Testis (tissue), 3 donors: ENCODE results near the gene MID1. TPM values are rescaled to one million over a fixed set of nuclear protein-coding genes. Genes with fewer than 3 reads are reported as not detected.

Experiments
- DNase-seq: peaks from one replicate; pipeline ENCODE4 v3.0.0-alpha.2; 2019
- H3K27ac ChIP-seq, 2 donors: fragments of 200-600 bp; sonication (generic); one replicate each; pipeline ENCODE4 v1.5.1; 2019
- H3K27me3 ChIP-seq: fragments of 200-600 bp; sonication (generic); one replicate; pipeline ENCODE4 v1.5.1; 2019
- H3K36me3 ChIP-seq: fragments of 200-600 bp; sonication (generic); one replicate; pipeline ENCODE4 v1.5.1; 2017; ENCODE audit warnings: low read depth; ENCODE audit errors: missing control alignments
- H3K4me1 ChIP-seq: fragments of 200-600 bp; sonication (generic); one replicate; pipeline ENCODE4 v1.5.1; 2019
- H3K4me3 ChIP-seq, 2 donors: fragments of 200-600 bp; sonication (generic); one replicate each; pipeline ENCODE4 v1.5.1; 2017 to 2019
- H3K9me3 ChIP-seq: fragments of 200-600 bp; sonication (generic); one replicate; pipeline ENCODE4 v1.5.1; 2017
- POLR2A ChIP-seq: fragments of 450-650 bp; IDR thresholded peaks from one replicate; pipeline ENCODE4 v1.6.1; 2017; ENCODE audit warnings: antibody characterized with exemption, mild to moderate bottlenecking, moderate library complexity
- WGBS, 2 donors: methylation state at CpG; one replicate each; pipeline ENCODE4 v1.1.5; 2018; 5-methylcytosine and 5-hydroxymethylcytosine counted together
- intact Hi-C: fragments of 100-400 bp; cut with DNase I; formaldehyde crosslinking; loops from one replicate; pipeline ENCODE4 v1.15.1; 2023; ENCODE audit warnings: low total_unique reads
- polyA plus RNA-seq: library from polyadenylated mRNA; stranded (reverse); fragments of 350-450 nt; fragmentation: Illumina TruSeq; extraction: RNeasy Lipid Tissue Mini Kit (QIAGEN cat#74804); gene quantifications from one replicate; pipeline ENCODE4 v1.2.3, GENCODE V29; 2014; ENCODE audit warnings: low read depth, low replicate concordance; ENCODE audit not compliant: insufficient read depth
- total RNA-seq, 2 donors: library from RNA; depleted of rRNA; stranded (reverse); fragments of >200 nt; gene quantifications; one replicate each; pipeline ENCODE4 v1.2.3, GENCODE V29; 2016
- TF ChIP-seq, protein P1 (sequence below), 3 experiments: fragments of 450-650 bp in 2 of 3; fragments of 200-600 bp in 1 of 3; sonication (generic) in 1 of 3; IDR thresholded peaks; one replicate each; pipeline ENCODE4 v1.5.1; 2016 to 2019; ENCODE audit warnings: antibody characterized with exemption in 3 of 3, mild to moderate bottlenecking in 2 of 3, moderate library complexity in 1 of 3

The MID1 gene
- total and polyA plus RNA-seq, 3 donors from 2014 or later = 10.3 to 34.6 (median 18.3) TPM

- TF ChIP-seq, protein P1, sequence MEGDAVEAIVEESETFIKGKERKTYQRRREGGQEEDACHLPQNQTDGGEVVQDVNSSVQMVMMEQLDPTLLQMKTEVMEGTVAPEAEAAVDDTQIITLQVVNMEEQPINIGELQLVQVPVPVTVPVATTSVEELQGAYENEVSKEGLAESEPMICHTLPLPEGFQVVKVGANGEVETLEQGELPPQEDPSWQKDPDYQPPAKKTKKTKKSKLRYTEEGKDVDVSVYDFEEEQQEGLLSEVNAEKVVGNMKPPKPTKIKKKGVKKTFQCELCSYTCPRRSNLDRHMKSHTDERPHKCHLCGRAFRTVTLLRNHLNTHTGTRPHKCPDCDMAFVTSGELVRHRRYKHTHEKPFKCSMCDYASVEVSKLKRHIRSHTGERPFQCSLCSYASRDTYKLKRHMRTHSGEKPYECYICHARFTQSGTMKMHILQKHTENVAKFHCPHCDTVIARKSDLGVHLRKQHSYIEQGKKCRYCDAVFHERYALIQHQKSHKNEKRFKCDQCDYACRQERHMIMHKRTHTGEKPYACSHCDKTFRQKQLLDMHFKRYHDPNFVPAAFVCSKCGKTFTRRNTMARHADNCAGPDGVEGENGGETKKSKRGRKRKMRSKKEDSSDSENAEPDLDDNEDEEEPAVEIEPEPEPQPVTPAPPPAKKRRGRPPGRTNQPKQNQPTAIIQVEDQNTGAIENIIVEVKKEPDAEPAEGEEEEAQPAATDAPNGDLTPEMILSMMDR (IDR thresholded peaks at IDR 0.05) = no peak
- no peak for TF ChIP-seq POLR2A
- WGBS, 2 donors = 82 to 87% methylated on average over 1 of the region's 1 CpG
- Histone ChIP-seq H3K4me1 (no peaks in the 10 kb centered on the region), H3K27ac (no peak overlapping the region), H3K36me3 (no peaks in the 10 kb centered on the region), H3K27me3 (no peaks in the 10 kb centered on the region), H3K4me3 (no peak overlapping the region), H3K9me3 (no peaks in the 10 kb centered on the region)
- intact Hi-C loops = no loop called here
- no peak for DNase-seq
Observed at GRCh38 chrX:10526451-10526850, 93.9 kb downstream of the MID1 start.

DNA sequence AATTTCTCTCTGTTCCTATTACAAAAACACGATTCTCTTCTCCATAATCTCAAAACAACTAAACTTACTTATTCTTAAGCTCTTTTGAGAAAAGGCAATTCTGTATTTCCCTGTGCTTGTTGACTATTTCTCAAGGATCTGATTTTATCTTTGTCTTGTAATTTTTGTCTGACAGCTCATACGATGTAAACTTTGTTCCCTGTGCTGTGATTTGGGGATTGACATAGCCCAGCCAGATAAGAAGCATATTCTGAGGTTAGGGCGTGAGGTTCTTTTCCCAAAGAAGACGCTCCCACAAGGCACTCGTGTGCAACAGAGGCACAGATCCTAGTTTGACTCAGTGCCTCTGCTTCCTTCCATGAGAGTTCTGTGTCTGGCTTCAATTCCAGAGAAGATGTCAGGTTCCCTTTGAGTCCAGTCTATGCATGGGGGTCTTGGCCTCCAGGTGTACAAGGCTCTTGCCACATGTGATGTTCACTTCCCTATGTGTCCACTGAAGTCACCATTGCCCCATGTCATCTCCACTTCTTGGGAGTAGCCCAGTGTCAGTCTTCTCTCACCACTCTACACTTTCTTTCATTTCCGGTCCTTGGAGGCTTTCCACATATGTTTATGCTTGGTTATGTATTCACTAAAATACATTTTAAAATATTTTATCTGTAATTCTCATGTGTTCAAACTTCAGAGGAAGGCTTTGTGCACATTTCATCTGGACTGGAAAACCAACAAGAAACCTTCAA, 94.8 kb downstream of the MID1 start:
- DNase-seq = no peak
- Histone ChIP-seq H3K4me3 (no peak overlapping the region), H3K9me3 (no peaks in the 10 kb centered on the region), H3K27me3 (no peaks in the 10 kb centered on the region), H3K27ac (no peak overlapping the region), H3K36me3 (no peaks in the 10 kb centered on the region), H3K4me1 (no peaks in the 10 kb centered on the region)
- TF ChIP-seq POLR2A = no peak
- TF ChIP-seq, protein P1 (IDR thresholded peaks at IDR 0.05) = no peak
- intact Hi-C loops = no loop called here
- whole genome bisulfite sequencing, 2 donors = 68 to 73% methylated on average over 6 of the region's 6 CpGs

GRCh38 chrX:10524578-10524977, 95.8 kb downstream of the MID1 start:
- Histone ChIP-seq H3K9me3 (no peaks in the 10 kb centered on the region), H3K36me3 (no peaks in the 10 kb centered on the region), H3K4me1 (no peaks in the 10 kb centered on the region), H3K27ac (no peak overlapping the region), H3K27me3 (no peaks in the 10 kb centered on the region), H3K4me3 (no peak overlapping the region)
- DNase-seq = no peak
- intact Hi-C loops = no loop called here
- TF ChIP-seq POLR2A = no peak
- TF ChIP-seq, protein P1 (IDR thresholded peaks at IDR 0.05) = no peak
- WGBS, 2 donors = 71 to 83% methylated on average over 1 of the region's 1 CpG

DNA sequence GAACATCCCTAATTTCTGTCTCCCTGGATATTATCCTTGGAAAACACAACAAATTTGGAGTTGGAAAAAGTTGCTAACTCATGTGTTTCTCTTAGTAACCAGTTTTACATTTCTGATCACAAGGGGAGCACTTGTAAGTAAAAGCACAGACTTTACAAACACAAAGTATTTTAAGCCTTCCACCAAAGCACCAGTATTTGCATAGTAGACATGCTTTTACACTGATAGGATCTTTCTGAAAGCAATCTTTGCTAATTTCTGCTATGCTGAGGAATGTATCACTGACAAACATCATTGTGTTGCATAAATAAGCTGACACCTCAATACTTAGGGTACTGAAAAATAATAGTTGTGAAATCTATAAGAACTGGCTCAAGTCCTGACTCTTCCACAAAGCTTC, 100.6 kb downstream of the MID1 start:
- Histone ChIP-seq H3K9me3 (no peaks in the 10 kb centered on the region), H3K27ac (no peak overlapping the region), H3K4me1 (no peaks in the 10 kb centered on the region), H3K4me3 (no peak overlapping the region), H3K27me3 (no peaks in the 10 kb centered on the region), H3K36me3 (no peaks in the 10 kb centered on the region)
- intact Hi-C loops = no loop called here
- DNase-seq = no peak
- TF ChIP-seq, protein P1 (IDR thresholded peaks at IDR 0.05) = no peak
- no peak for TF ChIP-seq POLR2A

DNA sequence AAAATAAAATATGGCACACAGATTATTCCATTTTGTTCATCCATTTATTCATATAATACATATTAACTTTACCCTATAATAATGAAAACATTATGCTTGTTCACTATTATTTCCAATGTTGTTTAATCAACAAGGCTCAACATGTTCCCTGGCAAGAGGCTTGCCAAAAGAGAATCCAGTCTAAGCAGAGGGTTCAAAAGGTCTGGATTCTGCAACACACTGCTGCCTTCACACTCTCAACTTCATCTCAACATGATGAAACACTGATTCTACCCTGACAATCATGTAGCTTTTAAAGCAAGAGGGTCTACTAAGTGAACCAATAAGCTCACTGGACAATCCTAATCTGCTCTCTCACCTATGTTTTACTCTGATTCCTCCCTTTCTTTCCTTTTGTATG, 101.1 kb downstream of the MID1 start:
- H3K4me3 ChIP-seq = no peak overlapping the region
- H3K27ac ChIP-seq = no peak overlapping the region
- H3K9me3 ChIP-seq = no peaks in the 10 kb centered on the region
- H3K36me3 ChIP-seq = no peaks in the 10 kb centered on the region
- intact Hi-C loops = no loop called here
- DNase-seq = no peak
- no peak for TF ChIP-seq POLR2A
- TF ChIP-seq, protein P1 (IDR thresholded peaks at IDR 0.05) = no peak
- H3K4me1 ChIP-seq = no peaks in the 10 kb centered on the region
- no peaks in the 10 kb centered on the region for H3K27me3 ChIP-seq
